A549 (cell line): ENCODE measurements around the gene SLF2. TPM values are rescaled to one million over a fixed set of nuclear protein-coding genes. Genes with fewer than 3 reads are reported as not detected.

Source experiments
- ATAC-seq, 2 experiments: fragments of 200-7000 bp in 1 of 2; fragments of >200 bp in 1 of 2; cut with Nextera tagmentation in 1 of 2; cut with Tn5 transposase in 1 of 2; 3 replicates each; pipeline versions ENCODE4 v1.8.0 to v1.9.1; 2018 to 2020; ENCODE audit warnings: mild to moderate bottlenecking in 1 of 2, moderate library complexity in 1 of 2
- CTCF ChIA-PET: fragments of 300-600 bp; sonication (Branson Sonifier 250); formaldehyde crosslinking; extraction: SDS; loops from one replicate; lab custom pipeline; 2021; ENCODE audit warnings: antibody characterized with exemption, inconsistent platforms; lab: Yijun Ruan, JAX
- POLR2A ChIA-PET: fragments of 350-600 bp; formaldehyde crosslinking; extraction: SDS; loops from one replicate; lab custom pipeline; 2021; ENCODE audit warnings: antibody characterized with exemption, inconsistent platforms; lab: Yijun Ruan, JAX
- DNase-seq, 2 experiments: peaks; one replicate each; pipeline versions ENCODE4 v3.0.0 to v3.0.0-alpha.2; 2011 to 2016; ENCODE audit warnings: low read depth in 1 of 2, low spot score in 1 of 2
- FAIRE-seq: peaks from 2 replicates; lab custom pipeline; 2011; peaks lifted over from hg19 to GRCh38; lab: Jason Lieb, UNC
- H3K27ac ChIP-seq, 2 experiments: fragments of >200 bp; sonication (Bioruptor Twin); formaldehyde crosslinking; 3 replicates each; pipeline ENCODE4 v1.5.1; 2016 to 2017
- H3K4me1 ChIP-seq: fragments of >200 bp; sonication (Bioruptor Twin); formaldehyde crosslinking; 3 replicates; pipeline ENCODE4 v1.6.1; 2016
- H3K4me2 ChIP-seq: fragments of >200 bp; sonication (Bioruptor Twin); formaldehyde crosslinking; 3 replicates; pipeline ENCODE4 v1.6.1; 2016
- H3K4me3 ChIP-seq: fragments of >200 bp; sonication (Bioruptor Twin); formaldehyde crosslinking; 3 replicates; pipeline ENCODE4 v1.5.1; 2016
- H3K9me3 ChIP-seq: fragments of >200 bp; sonication (Bioruptor Twin); formaldehyde crosslinking; 3 replicates; pipeline ENCODE4 v1.6.1; 2016
- BCL3 ChIP-seq: fragments of >200 bp; sonication (Bioruptor Twin); formaldehyde crosslinking; IDR thresholded peaks from 3 replicates; pipeline ENCODE4 v1.6.1; 2016
- CBX2 ChIP-seq: fragments of 200-600 bp; sonication (generic); IDR thresholded peaks from 2 replicates; pipeline ENCODE4 v1.6.1; 2016; ENCODE audit warnings: low read depth, mild to moderate bottlenecking, borderline replicate concordance
- CBX8 ChIP-seq: fragments of 200-600 bp; sonication (generic); IDR thresholded peaks from 2 replicates; pipeline ENCODE4 v1.6.1; 2016
- CEBPB ChIP-seq, 2 experiments: fragments of >200 bp in 1 of 2; sonication (Bioruptor Twin) in 1 of 2; formaldehyde crosslinking in 1 of 2; IDR thresholded peaks; 2 replicates each; pipeline ENCODE4 v1.6.1; 2012 to 2016
- CHD2 ChIP-seq: fragments of 150-350 bp; IDR thresholded peaks from 2 replicates; pipeline ENCODE4 v1.6.1; 2014; ENCODE audit warnings: low read length; ENCODE audit not compliant: partially characterized antibody
- CHD4 ChIP-seq: fragments of 200-600 bp; sonication (generic); IDR thresholded peaks from 2 replicates; pipeline ENCODE4 v1.6.1; 2016; ENCODE audit warnings: antibody characterized with exemption, mild to moderate bottlenecking, borderline replicate concordance
- EHF ChIP-seq: fragments of 250-450 bp; sonication (Bioruptor Pico); IDR thresholded peaks from 2 replicates; pipeline ENCODE4 v1.5.0; 2020; ENCODE audit warnings: mild to moderate bottlenecking
- EHMT2 ChIP-seq: fragments of 200-600 bp; sonication (generic); IDR thresholded peaks from 2 replicates; pipeline ENCODE4 v1.6.1; 2016; ENCODE audit warnings: antibody characterized with exemption, low read depth, mild to moderate bottlenecking, moderate library complexity
- EP300 ChIP-seq, 2 experiments: fragments of >200 bp; sonication (Bioruptor Twin); formaldehyde crosslinking; IDR thresholded peaks; 2 replicates in 1 of 2; 3 replicates in 1 of 2; pipeline ENCODE4 v1.6.1; 2016 to 2017
- ESRRA ChIP-seq: fragments of 150-350 bp; IDR thresholded peaks from 2 replicates; pipeline ENCODE4 v1.6.1; 2014; ENCODE audit warnings: mild to moderate bottlenecking, low read length, borderline replicate concordance
- FOSB ChIP-seq: fragments of 250-450 bp; sonication (Bioruptor Pico); IDR thresholded peaks from 2 replicates; pipeline ENCODE4 v1.5.0; 2020; ENCODE audit warnings: mild to moderate bottlenecking, moderate library complexity
- FOSL2 ChIP-seq, 2 experiments: fragments of 450-650 bp in 1 of 2; fragments of >200 bp in 1 of 2; sonication (Bioruptor Twin) in 1 of 2; formaldehyde crosslinking; IDR thresholded peaks; 2 replicates each; pipeline versions ENCODE4 v1.5.0 to v1.6.1; 2016 to 2020; ENCODE audit warnings: mild to moderate bottlenecking in 1 of 2, moderate library complexity in 1 of 2
- FOXS1 ChIP-seq: fragments of 250-450 bp; sonication (Bioruptor Pico); IDR thresholded peaks from 2 replicates; pipeline ENCODE4 v1.5.0; 2020; ENCODE audit warnings: mild to moderate bottlenecking, moderate library complexity
- HOXA7 ChIP-seq: fragments of 250-450 bp; sonication (Bioruptor Pico); IDR thresholded peaks from 2 replicates; pipeline ENCODE4 v1.5.0; 2020; ENCODE audit warnings: mild to moderate bottlenecking, moderate library complexity
- HOXB13 ChIP-seq: fragments of 250-450 bp; sonication (Bioruptor Pico); IDR thresholded peaks from 2 replicates; pipeline ENCODE4 v1.5.0; 2020; ENCODE audit warnings: low read depth, mild to moderate bottlenecking, moderate library complexity
- JUNB ChIP-seq: fragments of >200 bp; sonication (Bioruptor Twin); formaldehyde crosslinking; IDR thresholded peaks from 2 replicates; pipeline ENCODE4 v1.6.1; 2016
- KDM5A ChIP-seq: fragments of 200-600 bp; sonication (generic); IDR thresholded peaks from 2 replicates; pipeline ENCODE4 v1.6.1; 2016; ENCODE audit warnings: antibody characterized with exemption, mild to moderate bottlenecking
- NFE2L2 ChIP-seq: fragments of 150-350 bp; conservative IDR thresholded peaks from 2 replicates; pipeline ENCODE4 v1.6.1; 2014; ENCODE audit warnings: low read length
- NR3C1 ChIP-seq: fragments of >200 bp; sonication (Bioruptor Twin); formaldehyde crosslinking; IDR thresholded peaks from 3 replicates; pipeline ENCODE4 v1.6.1; 2017
- POLR2A ChIP-seq: IDR thresholded peaks from 2 replicates; pipeline ENCODE4 v1.6.1; 2012; ENCODE audit warnings: mild to moderate bottlenecking, low read length
- POLR2AphosphoS2 ChIP-seq: conservative IDR thresholded peaks from 2 replicates; pipeline ENCODE4 v1.6.1; 2012; ENCODE audit warnings: low read length, improper control_type of control experiment, inconsistent platforms
- RAD21 ChIP-seq, 2 experiments: fragments of >200 bp in 1 of 2; sonication (Bioruptor Twin) in 1 of 2; formaldehyde crosslinking in 1 of 2; IDR thresholded peaks in 1 of 2; conservative IDR thresholded peaks in 1 of 2; 2 replicates in 1 of 2; 3 replicates in 1 of 2; pipeline ENCODE4 v1.6.1; 2012 to 2018; ENCODE audit warnings: inconsistent platforms in 1 of 2
- RCOR1 ChIP-seq: fragments of 150-350 bp; IDR thresholded peaks from 2 replicates; pipeline ENCODE4 v1.6.1; 2014; ENCODE audit warnings: antibody characterized with exemption, low read length, low read depth
- RNF2 ChIP-seq: fragments of 200-600 bp; sonication (generic); IDR thresholded peaks from 2 replicates; pipeline ENCODE4 v1.6.1; 2016; ENCODE audit warnings: low read depth, mild to moderate bottlenecking, antibody characterized with exemption, moderate library complexity, borderline replicate concordance
- SMC3 ChIP-seq: fragments of >200 bp; sonication (Bioruptor Twin); formaldehyde crosslinking; IDR thresholded peaks from 3 replicates; pipeline ENCODE4 v1.6.1; 2018; ENCODE audit warnings: inconsistent platforms
- TP53 ChIP-seq: fragments of 250-450 bp; sonication (Bioruptor Pico); IDR thresholded peaks from 2 replicates; pipeline ENCODE4 v1.5.0; 2021; ENCODE audit warnings: mild to moderate bottlenecking, moderate library complexity
- ZFP36 ChIP-seq: fragments of 450-650 bp; IDR thresholded peaks from 2 replicates; pipeline ENCODE4 v1.6.1; 2014; ENCODE audit warnings: borderline replicate concordance; ENCODE audit not compliant: partially characterized antibody
- ZNF302 ChIP-seq: fragments of 250-450 bp; sonication (Bioruptor Pico); IDR thresholded peaks from 2 replicates; pipeline ENCODE4 v1.9.0; 2021; ENCODE audit warnings: inconsistent platforms, mild to moderate bottlenecking, moderate library complexity
- WGBS: methylation state at CpG from one replicate; pipeline ENCODE4 v1.1.6; 2017; ENCODE audit errors: missing lambda C conversion rate; 5-methylcytosine and 5-hydroxymethylcytosine counted together
- polyA plus RNA-seq, 4 experiments: library from polyadenylated mRNA; depleted of rRNA in 3 of 4; stranded (reverse); fragments of >200 nt; fragmentation: RNase III in 1 of 4; extraction: RNeasy Plus Mini Kit Qiagen cat#74134 plus additional on column Dnase treatment in 1 of 4; gene quantifications; 2 replicates in 3 of 4; 3 replicates in 1 of 4; pipeline ENCODE4 v1.2.3, GENCODE V29; 2011 to 2017
- TF ChIP-seq, protein P1 (sequence below): fragments of 150-350 bp; IDR thresholded peaks from 2 replicates; pipeline ENCODE4 v1.6.1; 2014; ENCODE audit warnings: low read depth, mild to moderate bottlenecking, low read length

SLF2 gene
- polyA plus RNA-seq, 2 of the 4 experiments (the other 2 are of a cell fraction): 13.0 to 16.6 TPM

DNA sequence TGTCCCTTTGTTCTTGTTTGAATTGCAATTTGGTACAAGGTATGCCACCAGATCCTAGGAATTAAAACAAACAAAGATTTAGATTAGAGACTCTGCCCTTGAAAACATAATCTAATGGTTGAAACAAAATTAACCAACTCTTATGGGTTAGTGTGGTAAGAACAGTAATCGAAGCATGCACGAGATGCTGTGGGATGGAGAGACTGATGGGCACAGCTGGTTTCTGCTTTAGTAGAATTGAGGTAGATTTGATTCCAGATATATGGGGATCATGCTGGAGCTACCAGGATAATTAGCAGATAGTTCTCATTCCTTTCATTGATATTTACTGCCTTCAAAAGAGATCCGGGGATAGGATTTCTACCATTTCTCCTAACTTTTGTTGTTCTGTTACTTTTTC is 36.2 kb downstream of the SLF2 start:
- Histone ChIP-seq H3K27ac (no peak overlapping the region), H3K4me2 (no peak overlapping the region), H3K4me3 (no peak overlapping the region), H3K4me1 (no peaks in the 10 kb centered on the region), H3K9me3 (no peaks in the 10 kb centered on the region)
- DNase-seq (no peak), ATAC-seq (no peak), FAIRE-seq (no peak)
- ChIA-PET POLR2A (no interaction called here), CTCF (interaction anchor here (1.2 to 3.3 kb wide), 3 partner anchors 9 to 20 kb away, joined by 3 to 8 read pairs (median 6); no protein-coding TSS in a partner anchor)
- 93% methylated on average over 3 of the region's 3 CpGs for WGBS
- TF ChIP-seq JUNB: no peak
- no peak for TF ChIP-seq KDM5A
- no peak for TF ChIP-seq HOXB13
- no peak for TF ChIP-seq ESRRA
- no peak for TF ChIP-seq HOXA7 (CRISPR knock-in tag)
- TF ChIP-seq, protein P1, sequence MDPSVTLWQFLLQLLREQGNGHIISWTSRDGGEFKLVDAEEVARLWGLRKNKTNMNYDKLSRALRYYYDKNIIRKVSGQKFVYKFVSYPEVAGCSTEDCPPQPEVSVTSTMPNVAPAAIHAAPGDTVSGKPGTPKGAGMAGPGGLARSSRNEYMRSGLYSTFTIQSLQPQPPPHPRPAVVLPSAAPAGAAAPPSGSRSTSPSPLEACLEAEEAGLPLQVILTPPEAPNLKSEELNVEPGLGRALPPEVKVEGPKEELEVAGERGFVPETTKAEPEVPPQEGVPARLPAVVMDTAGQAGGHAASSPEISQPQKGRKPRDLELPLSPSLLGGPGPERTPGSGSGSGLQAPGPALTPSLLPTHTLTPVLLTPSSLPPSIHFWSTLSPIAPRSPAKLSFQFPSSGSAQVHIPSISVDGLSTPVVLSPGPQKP: no peak
- TF ChIP-seq CBX2: no peak
- no peak for TF ChIP-seq TP53
- no peak for TF ChIP-seq RCOR1
- TF ChIP-seq ZFP36: no peak
- no peak for TF ChIP-seq NR3C1
- no peak for TF ChIP-seq RNF2
- no peak for TF ChIP-seq EHF
- TF ChIP-seq POLR2A: no peak
- TF ChIP-seq SMC3: no peak
- TF ChIP-seq NFE2L2: no peak
- no peak for TF ChIP-seq CHD2
- TF ChIP-seq ZNF302 (CRISPR knock-in tag): no peak
- no peak for TF ChIP-seq CBX8
- TF ChIP-seq POLR2AphosphoS2: no peak

DNA sequence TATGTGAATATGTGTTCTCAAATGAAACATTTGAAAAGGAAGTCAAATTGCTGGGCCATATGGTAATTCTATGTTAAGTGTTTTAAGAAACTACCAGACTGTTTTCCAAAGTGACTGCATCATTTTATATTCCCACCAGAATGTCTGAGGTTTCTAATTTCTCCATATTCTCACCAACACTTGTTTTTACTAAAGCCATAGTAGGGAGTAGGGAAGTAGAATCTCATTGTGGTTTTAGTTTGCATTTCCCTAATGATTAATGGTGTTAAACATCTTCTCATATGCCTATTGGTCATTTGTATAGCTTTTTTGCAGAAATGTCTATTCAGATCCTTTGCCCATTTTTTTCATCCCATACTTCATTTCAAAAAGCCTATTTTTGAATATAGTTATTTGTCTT is 47.5 kb downstream of the SLF2 start:
- TF ChIP-seq FOSL2 (IDR thresholded peaks at IDR 0.05) (no peak), FOSL2 (CRISPR knock-in tag; IDR thresholded peaks at IDR 0.05) (no peak), EHMT2 (no peak), HOXB13 (no peak), CBX8 (no peak), CHD4 (no peak), BCL3 (no peak), FOSB (CRISPR knock-in tag) (no peak), RAD21 (conservative IDR thresholded peaks at IDR 0.05 in 1 of 2, IDR thresholded peaks at IDR 0.05 in 1 of 2) (no peak), EHF (no peak), CEBPB (IDR thresholded peaks at IDR 0.05) (no peak), EP300 (IDR thresholded peaks at IDR 0.05) (no peak), FOXS1 (CRISPR knock-in tag) (no peak)
- H3K4me1 ChIP-seq: no peaks in the 10 kb centered on the region
- ATAC-seq (no peak), DNase-seq (no peak), FAIRE-seq (no peak)
- POLR2A ChIA-PET: no interaction called here
- no peaks in the 10 kb centered on the region for H3K9me3 ChIP-seq
- no peak overlapping the region for H3K27ac ChIP-seq
- H3K4me3 ChIP-seq: no peak overlapping the region
- CTCF ChIA-PET: no interaction called here
- H3K4me2 ChIP-seq: no peak overlapping the region
